ENCODE results near the gene USP30.
A peak's percentile ranks its signal among the peaks of the same experiment; 100 is the strongest.
"Not testable (repeated sequence)": the region's sequence is repeated elsewhere in the genome, so short reads cannot be mapped to it uniquely, and the experiment has no call there.

Gene USP30

DNA sequence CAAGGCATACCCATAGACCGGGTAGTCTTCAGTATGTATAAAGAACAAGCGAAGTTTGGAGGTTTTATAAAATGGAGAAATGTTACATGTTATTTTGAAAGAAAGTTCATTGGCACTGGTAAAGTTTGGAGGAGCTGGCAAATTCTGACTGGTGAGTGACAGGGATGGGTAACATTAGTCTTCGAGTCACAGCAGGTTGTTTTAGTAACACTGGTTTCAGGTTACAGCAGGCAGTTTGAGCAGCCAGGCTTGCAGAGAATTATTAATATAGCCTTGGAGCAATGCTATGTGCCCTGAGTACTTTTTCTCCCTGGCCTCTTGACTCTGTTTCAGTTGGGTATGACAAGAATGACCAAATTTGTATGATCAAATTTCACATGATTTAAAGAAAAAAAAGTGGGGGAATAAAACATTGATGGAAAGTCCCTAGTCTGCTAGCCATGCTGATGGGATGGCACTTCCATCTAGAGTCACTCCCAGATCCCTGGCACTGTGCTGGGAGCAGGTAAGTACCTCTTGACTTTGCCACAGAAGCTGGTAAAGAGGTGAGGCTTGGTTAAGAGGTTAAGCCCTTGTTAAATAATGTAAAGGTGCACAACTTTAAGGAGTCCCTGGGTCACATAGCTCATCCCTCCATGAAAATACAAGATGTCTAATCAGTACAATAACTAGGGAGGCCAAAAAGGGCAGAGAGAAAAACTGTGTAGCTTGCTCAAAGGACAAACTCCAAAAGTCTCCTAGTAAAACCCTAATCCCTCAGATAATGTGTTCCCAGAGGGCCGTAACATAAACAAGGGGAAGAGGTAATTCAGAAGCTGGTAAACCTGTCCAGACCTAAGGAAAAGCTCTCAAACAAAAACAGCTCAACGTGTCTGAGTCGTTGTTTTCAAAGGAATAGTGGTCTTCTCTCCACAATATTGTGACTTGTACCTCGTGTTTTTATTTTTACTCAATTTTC, 18.9 kb upstream of the USP30 start:
- TF ChIP-seq, protein P1, sequence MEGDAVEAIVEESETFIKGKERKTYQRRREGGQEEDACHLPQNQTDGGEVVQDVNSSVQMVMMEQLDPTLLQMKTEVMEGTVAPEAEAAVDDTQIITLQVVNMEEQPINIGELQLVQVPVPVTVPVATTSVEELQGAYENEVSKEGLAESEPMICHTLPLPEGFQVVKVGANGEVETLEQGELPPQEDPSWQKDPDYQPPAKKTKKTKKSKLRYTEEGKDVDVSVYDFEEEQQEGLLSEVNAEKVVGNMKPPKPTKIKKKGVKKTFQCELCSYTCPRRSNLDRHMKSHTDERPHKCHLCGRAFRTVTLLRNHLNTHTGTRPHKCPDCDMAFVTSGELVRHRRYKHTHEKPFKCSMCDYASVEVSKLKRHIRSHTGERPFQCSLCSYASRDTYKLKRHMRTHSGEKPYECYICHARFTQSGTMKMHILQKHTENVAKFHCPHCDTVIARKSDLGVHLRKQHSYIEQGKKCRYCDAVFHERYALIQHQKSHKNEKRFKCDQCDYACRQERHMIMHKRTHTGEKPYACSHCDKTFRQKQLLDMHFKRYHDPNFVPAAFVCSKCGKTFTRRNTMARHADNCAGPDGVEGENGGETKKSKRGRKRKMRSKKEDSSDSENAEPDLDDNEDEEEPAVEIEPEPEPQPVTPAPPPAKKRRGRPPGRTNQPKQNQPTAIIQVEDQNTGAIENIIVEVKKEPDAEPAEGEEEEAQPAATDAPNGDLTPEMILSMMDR (IDR thresholded peaks at IDR 0.05; ENCODE audit: insufficient read depth, low read depth, low read length, missing control alignments): no peak
- DNase-seq (ENCODE audit: low read depth): no peak
- H3K4me3 ChIP-seq (ENCODE audit: low read depth, low read length): no peak overlapping the region

DNA sequence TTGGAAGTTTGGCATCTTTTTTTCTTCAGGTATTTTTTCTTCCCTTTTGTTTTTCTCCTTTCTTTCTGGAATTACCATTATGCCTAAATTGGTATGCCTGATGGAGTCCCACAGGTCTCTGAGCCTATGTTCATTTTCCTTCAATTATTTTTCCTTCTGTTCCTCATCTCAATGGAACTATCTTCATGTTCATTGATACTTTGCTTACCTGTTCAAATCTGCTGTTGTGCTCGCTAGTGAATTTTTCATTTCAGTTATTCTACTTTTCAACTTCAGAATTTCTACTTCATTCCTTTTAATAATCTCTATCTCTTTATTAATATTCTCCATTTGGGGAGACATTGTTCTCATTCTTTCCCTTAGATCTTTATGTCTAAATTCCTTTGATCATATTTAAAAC, 15.4 kb upstream of the USP30 start:
- TF ChIP-seq, protein P1 (IDR thresholded peaks at IDR 0.05; ENCODE audit: insufficient read depth, low read depth, low read length, missing control alignments): no peak
- no peak overlapping the region for H3K4me3 ChIP-seq (ENCODE audit: low read depth, low read length)

DNA sequence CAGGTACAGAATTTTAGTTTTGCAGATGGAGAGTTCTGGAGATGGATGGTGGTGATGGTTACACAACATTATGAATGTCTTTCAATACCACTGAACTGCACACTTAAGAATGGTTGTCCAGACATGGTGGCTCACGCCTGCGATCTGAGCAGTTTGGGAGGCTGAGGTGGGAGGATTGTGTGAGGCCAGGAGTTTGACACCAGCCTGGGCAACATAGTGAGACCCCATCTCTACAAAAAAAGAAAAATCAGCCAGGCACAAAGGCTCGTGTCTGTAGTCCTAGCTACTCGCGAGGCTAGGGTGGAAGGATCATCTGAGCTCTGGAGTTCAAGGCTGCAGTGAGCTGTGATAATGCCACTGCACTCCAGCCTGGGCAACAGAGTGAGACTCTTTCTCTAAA, 8.1 kb upstream of the USP30 start:
- TF ChIP-seq, protein P1 (IDR thresholded peaks at IDR 0.05; ENCODE audit: insufficient read depth, low read depth, low read length, missing control alignments): no peak
- no peak overlapping the region for H3K4me3 ChIP-seq (ENCODE audit: low read depth, low read length)
- no peak for DNase-seq (ENCODE audit: low read depth)

More for the DNA sequence above, 15.4 kb upstream of the USP30 start:
- DNase-seq (ENCODE audit: low read depth): no peak

DNA sequence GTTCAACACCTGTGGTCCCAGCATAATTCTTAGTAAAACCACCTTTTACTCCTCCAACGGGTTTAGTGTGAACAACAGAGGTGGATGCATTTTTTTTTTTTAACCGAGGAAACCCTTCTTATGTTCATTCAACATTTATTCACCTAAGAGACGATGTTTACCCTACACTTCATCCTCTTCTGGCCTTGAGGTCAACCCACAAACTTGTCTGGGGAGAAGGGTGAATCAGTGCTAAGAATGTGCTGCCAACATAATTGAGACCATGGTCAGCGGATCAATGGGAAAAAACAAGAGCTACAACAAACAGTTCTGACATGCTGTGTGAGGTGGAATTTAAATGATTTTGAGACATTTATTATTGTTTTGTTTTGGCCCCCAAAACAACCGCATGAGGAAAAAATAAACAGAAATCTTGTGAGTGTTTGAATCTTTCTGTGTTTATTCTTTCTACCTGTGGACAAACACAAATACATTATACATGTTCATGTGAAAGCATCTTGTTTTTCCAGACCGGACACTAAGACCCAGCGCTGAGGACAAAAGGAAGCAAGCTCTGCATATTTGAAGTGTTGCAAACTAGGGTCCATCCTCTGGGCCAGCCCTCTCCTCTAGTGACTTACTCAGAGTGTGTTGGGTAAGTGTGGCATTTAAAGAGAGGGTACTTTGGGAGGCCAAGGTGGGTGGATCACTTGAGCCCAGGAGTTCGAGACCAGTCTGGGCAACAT, 5.1 kb upstream of the USP30 start:
- no peak overlapping the region for H3K4me3 ChIP-seq (ENCODE audit: low read depth, low read length)
- TF ChIP-seq, protein P1 (IDR thresholded peaks at IDR 0.05; ENCODE audit: insufficient read depth, low read depth, low read length, missing control alignments): no peak
- DNase-seq (ENCODE audit: low read depth): no peak

DNA sequence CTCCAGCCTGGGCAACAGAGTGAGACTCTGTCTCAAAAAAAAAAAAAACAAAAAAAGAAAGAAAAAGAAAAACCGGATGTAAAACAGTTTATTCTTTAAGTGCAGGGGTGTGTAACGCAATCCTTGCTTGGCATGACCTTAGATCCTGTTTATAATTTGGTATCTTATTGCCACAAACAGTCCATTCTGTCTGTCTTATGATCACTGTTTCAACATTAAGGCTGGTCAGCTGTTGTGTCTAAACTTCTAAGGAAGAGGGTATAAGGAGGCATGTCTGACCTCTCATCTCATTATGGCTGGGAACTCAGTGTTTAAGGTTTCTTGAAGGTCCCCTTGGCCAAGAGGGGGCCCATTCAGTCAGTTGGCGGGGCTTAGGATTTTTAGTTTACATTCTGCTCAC, 3.7 kb upstream of the USP30 start:
- not testable (repeated sequence) for DNase-seq (ENCODE audit: low read depth)

DNA sequence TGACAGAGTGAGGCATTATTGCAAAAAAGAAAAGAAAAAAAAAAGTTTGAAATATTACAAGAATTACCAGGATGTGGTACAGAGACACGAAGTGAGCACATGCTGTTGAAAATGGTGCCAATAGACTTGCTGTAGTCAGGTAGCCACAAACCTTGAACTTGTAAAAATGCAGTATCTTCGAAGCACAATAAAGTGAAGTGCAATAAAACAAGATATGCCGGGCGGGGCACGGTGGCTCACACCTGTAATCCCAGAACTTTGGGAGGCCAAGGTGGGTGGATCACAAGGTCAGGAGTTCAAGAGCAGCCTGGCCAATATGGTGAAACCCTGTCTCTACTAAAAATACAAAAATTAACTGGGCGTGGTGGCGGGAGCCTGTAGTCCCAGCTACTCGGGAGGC, 2.6 kb upstream of the USP30 start:
- H3K4me3 ChIP-seq (ENCODE audit: low read depth, low read length); DNase-seq (ENCODE audit: low read depth): not testable (repeated sequence)

More for the DNA sequence above, 3.7 kb upstream of the USP30 start:
- not testable (repeated sequence) for H3K4me3 ChIP-seq (ENCODE audit: low read depth, low read length)

DNA sequence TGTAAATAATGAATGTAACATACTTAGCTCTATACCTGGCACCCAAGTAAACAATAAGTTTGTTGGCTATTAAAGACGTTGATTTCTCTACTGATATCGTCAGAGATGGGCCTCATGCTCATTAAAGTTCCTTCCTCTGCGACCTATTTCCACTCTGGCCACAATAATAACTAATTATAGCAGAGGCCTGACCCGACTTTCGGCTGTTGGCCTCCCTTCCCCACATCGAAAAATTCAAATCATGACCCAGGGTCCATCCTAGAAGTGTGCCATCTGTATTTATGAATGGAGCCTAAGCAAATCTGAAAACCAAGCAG, 321 bp upstream of the USP30 start:
- no peak for DNase-seq (ENCODE audit: low read depth)
- peak overlapping the region; percentile 93 for H3K4me3 ChIP-seq (ENCODE audit: low read depth, low read length)
- TF ChIP-seq, protein P1 (IDR thresholded peaks at IDR 0.05; ENCODE audit: insufficient read depth, low read depth, low read length, missing control alignments): no peak
